Ectodermal cell (in vitro differentiated cells): ENCODE measurements around the gene SMYD3.

Source experiments
- H3K27ac ChIP-seq: 2 replicates; pipeline ENCODE4 v1.7.0; 2013; ENCODE audit warnings: mild to moderate bottlenecking, low read depth, low read length; ENCODE audit not compliant: insufficient read depth, poor library complexity, severe bottlenecking
- H3K27me3 ChIP-seq: 2 replicates; pipeline ENCODE4 v1.7.0; 2013; ENCODE audit warnings: mild to moderate bottlenecking, low read length; ENCODE audit not compliant: insufficient read depth, control insufficient read depth, poor library complexity, severe bottlenecking
- H3K36me3 ChIP-seq: one replicate; pipeline ENCODE4 v1.7.0; 2013; ENCODE audit warnings: low read length; ENCODE audit not compliant: control insufficient read depth, insufficient read depth
- H3K4me1 ChIP-seq: one replicate; pipeline ENCODE4 v1.7.0; 2013; ENCODE audit warnings: low read length; ENCODE audit not compliant: control insufficient read depth, insufficient read depth
- H3K4me3 ChIP-seq: 2 replicates; pipeline ENCODE4 v1.7.0; 2013; ENCODE audit warnings: low read depth, low read length, control low read depth; ENCODE audit not compliant: insufficient read depth
- H3K9me3 ChIP-seq: 2 replicates; pipeline ENCODE4 v1.7.0; 2013; ENCODE audit warnings: mild to moderate bottlenecking, low read length, moderate library complexity; ENCODE audit not compliant: control insufficient read depth
- WGBS, 2 experiments: methylation state at CpG; one replicate each; pipeline ENCODE4 v1.1.7; 2013; ENCODE audit warnings: missing lambda C conversion rate in 2 of 2; 5-methylcytosine and 5-hydroxymethylcytosine counted together

Gene SMYD3

DNA sequence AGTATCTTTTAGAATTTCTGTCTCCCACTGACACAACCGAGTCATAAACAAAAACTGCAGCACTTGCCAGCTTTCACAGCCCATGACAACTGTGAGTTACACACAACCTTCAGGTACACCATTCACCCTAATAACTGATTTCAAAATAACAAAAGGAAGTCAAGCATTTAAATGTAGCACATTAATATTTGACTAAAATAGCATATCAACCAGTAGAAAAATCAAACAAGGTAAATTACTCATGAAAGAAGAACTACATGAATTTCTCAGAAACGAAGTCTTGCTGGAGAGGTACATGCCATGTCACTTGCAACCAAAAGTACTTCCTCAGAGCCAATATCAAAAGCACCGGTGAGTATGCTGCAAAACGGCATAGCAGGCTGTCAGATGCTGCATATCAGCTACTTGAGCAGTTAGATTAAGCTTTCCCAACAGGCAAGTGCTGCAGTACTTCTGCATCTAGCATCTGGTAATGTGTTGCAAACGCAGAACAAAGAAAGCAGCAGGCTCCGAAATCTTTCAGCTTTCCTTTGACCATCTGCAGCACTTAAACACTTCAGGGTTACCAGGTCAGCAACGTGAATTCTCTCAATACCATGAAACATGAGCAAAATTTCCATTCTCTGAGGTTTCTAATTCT, 223.2 kb downstream of the SMYD3 start:
- Histone ChIP-seq H3K9me3 (no peaks in the 10 kb centered on the region), H3K4me3 (no peak overlapping the region), H3K27ac (no peak overlapping the region), H3K36me3 (no peaks in the 10 kb centered on the region), H3K4me1 (no peaks in the 10 kb centered on the region), H3K27me3 (no peaks in the 10 kb centered on the region)
- 80 to 81% methylated on average over 7 of the region's 7 CpGs for WGBS, 2 experiments

DNA sequence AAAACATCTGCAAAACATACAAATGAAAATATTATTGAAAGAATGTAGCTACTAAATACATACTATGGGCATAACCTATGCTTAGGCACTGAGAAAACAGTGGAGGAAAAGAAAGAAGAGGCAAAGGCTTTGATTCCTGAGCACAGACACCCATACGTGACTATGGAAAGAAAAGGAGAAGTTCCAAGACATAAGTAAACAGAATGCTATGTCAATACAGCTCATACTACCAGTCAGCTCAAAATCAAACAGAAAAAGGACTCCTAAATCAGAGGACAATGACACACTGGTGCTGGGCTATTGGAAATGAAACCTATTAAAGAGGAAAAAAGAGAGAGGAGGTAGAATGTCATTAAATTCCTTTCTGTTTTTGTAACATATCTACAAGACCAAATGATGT, 225.4 kb downstream of the SMYD3 start:
- no peaks in the 10 kb centered on the region for H3K4me1 ChIP-seq
- H3K36me3 ChIP-seq, result no peaks in the 10 kb centered on the region
- H3K9me3 ChIP-seq, result no peaks in the 10 kb centered on the region
- H3K27ac ChIP-seq, result no peak overlapping the region
- 100% methylated on average over 1 of the region's 1 CpG for WGBS, 2 experiments
- H3K27me3 ChIP-seq, result no peaks in the 10 kb centered on the region
- H3K4me3 ChIP-seq, result no peak overlapping the region

DNA sequence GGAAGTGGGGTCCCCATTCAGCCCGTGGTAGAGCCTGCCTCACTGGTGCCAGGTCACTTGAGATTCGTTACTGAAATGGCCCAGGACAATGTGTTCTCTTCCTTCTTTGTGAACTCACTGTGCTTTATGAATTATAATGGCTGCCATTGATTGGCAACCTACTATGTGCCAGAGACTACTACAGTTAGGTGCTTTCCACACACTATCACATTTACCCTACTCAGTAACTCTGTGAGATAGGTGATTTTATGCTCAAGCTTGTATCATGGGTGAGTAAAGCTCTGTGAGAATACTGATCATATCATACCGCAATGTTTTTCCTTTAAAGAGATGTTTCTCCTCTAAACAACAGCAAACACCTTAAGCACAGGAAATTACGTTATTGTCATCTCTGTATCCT, 225.9 kb downstream of the SMYD3 start:
- H3K4me1 ChIP-seq, result no peaks in the 10 kb centered on the region
- no peaks in the 10 kb centered on the region for H3K36me3 ChIP-seq
- no peak overlapping the region for H3K4me3 ChIP-seq
- H3K27ac ChIP-seq, result no peak overlapping the region
- no peaks in the 10 kb centered on the region for H3K27me3 ChIP-seq
- no peaks in the 10 kb centered on the region for H3K9me3 ChIP-seq
- 88 to 89% methylated on average over 4 of the region's 4 CpGs for WGBS, 2 experiments

GRCh38 chr1:246280551-246280950, 226.5 kb downstream of the SMYD3 start:
- Histone ChIP-seq H3K4me1 (no peaks in the 10 kb centered on the region), H3K4me3 (no peak overlapping the region), H3K9me3 (no peaks in the 10 kb centered on the region), H3K27ac (no peak overlapping the region), H3K27me3 (no peaks in the 10 kb centered on the region), H3K36me3 (no peaks in the 10 kb centered on the region)
- WGBS, 2 experiments, result 83 to 93% methylated on average over 3 of the region's 3 CpGs

- Histone ChIP-seq H3K27ac (no peak overlapping the region), H3K27me3 (no peaks in the 10 kb centered on the region), H3K4me3 (no peak overlapping the region), H3K36me3 (no peaks in the 10 kb centered on the region), H3K9me3 (no peaks in the 10 kb centered on the region), H3K4me1 (no peaks in the 10 kb centered on the region)
- 94 to 98% methylated on average over 3 to 5 of the region's 5 CpGs for WGBS, 2 experiments
Observed at GRCh38 chr1:246279402-246279801, 227.7 kb downstream of the SMYD3 start.

DNA sequence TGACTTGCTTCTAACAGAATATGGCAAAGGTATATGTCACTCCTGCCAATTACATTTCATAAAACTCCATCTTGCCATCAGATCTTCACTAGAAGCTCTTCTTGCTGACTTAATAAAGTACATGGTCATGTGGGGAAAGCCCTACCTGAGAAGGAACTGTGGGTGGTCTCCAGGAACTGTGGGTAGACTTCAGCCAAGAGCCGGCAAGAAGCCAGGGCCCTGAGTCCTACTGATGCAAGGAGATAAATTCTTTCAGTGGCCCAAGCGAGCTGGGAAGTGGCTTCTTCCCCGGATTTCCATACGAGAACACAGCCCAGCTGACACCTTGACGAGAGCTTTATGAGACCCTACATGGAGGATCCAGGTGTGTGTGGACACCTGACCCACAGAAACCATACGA, 228.7 kb downstream of the SMYD3 start:
- Histone ChIP-seq H3K4me3 (no peak overlapping the region), H3K4me1 (no peaks in the 10 kb centered on the region), H3K27ac (no peak overlapping the region), H3K27me3 (no peaks in the 10 kb centered on the region), H3K9me3 (no peaks in the 10 kb centered on the region), H3K36me3 (no peaks in the 10 kb centered on the region)
- WGBS, 2 experiments, result 91 to 94% methylated on average over 5 of the region's 6 CpGs

GRCh38 chr1:246275036-246275435, 232.0 kb downstream of the SMYD3 start:
- Histone ChIP-seq H3K27ac (no peak overlapping the region), H3K9me3 (no peaks in the 10 kb centered on the region), H3K4me3 (no peak overlapping the region), H3K36me3 (no peaks in the 10 kb centered on the region), H3K27me3 (no peaks in the 10 kb centered on the region), H3K4me1 (no peaks in the 10 kb centered on the region)
- WGBS, 2 experiments, result 95 to 97% methylated on average over 3 of the region's 3 CpGs

- H3K9me3 ChIP-seq, result no peaks in the 10 kb centered on the region
- H3K27ac ChIP-seq, result no peak overlapping the region
- no peaks in the 10 kb centered on the region for H3K4me1 ChIP-seq
- no peak overlapping the region for H3K4me3 ChIP-seq
- no peaks in the 10 kb centered on the region for H3K27me3 ChIP-seq
- WGBS, 2 experiments, result 93% methylated on average over 1 of the region's 2 CpGs; no CpG with 5 or more reads in 1 of the 2 experiments
- no peaks in the 10 kb centered on the region for H3K36me3 ChIP-seq
Observed at GRCh38 chr1:246274186-246274585, 232.9 kb downstream of the SMYD3 start.

DNA sequence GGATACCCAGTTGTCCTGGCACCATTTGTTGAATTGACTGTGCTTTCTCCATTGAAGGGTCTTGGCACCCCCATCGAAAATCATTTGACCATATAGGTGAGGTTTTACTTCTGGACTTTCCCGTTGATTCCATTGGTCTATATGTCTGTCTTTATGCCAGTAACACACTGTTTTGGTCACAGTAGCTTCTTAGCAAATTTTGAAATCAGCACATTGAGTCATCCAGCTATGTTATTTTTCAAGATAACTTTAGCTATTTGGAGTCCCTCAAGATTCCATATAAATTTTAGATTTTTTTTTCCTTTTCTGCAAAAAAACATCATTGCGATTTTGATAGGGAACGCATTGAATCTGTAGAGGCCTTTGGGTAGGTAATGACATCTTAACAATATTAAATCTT, 235.6 kb downstream of the SMYD3 start:
- Histone ChIP-seq H3K27ac (no peak overlapping the region), H3K9me3 (no peaks in the 10 kb centered on the region), H3K4me3 (no peak overlapping the region), H3K27me3 (no peaks in the 10 kb centered on the region), H3K4me1 (peaks cover 4% of the 10 kb centered on the region), H3K36me3 (no peaks in the 10 kb centered on the region)
- WGBS, 2 experiments, result 95 to 99% methylated on average over 4 of the region's 4 CpGs

DNA sequence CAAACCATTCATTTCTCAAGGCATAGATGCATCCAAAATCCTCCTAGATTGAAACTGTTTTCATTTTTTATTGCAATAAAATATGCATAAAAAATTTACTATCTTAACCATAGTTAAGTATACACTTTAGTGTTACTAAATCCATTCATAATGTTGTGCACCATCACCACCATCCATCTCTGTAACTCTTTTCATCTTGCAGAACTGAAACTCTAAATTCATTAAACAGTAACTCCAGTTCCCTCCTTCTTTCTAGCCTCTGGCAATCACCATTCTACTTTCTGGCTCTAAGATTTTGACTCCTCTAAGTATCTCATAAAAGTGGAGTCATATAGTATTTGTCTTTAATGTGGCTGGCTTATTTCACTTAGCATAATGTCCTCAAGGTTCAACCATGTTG, 236.8 kb downstream of the SMYD3 start:
- Histone ChIP-seq H3K27ac (no peak overlapping the region), H3K27me3 (no peaks in the 10 kb centered on the region), H3K9me3 (no peaks in the 10 kb centered on the region), H3K4me1 (peaks cover 4% of the 10 kb centered on the region), H3K36me3 (no peaks in the 10 kb centered on the region), H3K4me3 (no peak overlapping the region)

DNA sequence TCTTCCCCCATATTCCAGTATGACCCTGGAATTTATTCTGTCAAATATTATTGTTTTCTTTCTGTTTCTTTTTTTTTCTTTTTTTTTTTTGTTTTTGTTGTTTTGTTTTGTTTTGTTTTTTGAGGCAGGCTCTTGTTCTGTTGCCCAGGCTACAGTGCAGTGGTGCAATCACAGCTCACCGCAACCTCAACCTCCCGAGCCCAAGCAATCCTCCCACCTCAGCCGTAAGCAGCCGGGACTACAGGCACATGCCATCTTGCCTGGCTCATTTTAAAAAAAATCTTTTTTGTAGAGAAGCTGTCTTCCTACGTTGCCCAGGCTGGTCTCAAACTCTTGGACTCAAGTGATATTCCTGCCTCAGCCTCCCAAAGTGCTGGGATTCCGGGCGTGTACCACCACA, 237.6 kb downstream of the SMYD3 start:
- peaks cover 4% of the 10 kb centered on the region for H3K4me1 ChIP-seq
- H3K36me3 ChIP-seq, result no peaks in the 10 kb centered on the region
- no peaks in the 10 kb centered on the region for H3K9me3 ChIP-seq
- H3K27me3 ChIP-seq, result no peaks in the 10 kb centered on the region
- H3K27ac ChIP-seq, result no peak overlapping the region
- 92 to 95% methylated on average over 7 of the region's 7 CpGs for WGBS, 2 experiments
- no peak overlapping the region for H3K4me3 ChIP-seq
